Urothelium cell line (cell line): ENCODE data around the gene BMERB1.
"Not testable (repeated sequence)": the region's sequence is repeated elsewhere in the genome, so short reads cannot be mapped to it uniquely, and the experiment has no call there.

Experiments
- DNase-seq: peaks from one replicate; pipeline ENCODE4 v3.0.0; 2011; ENCODE audit warnings: low spot score, mixed read lengths
- FAIRE-seq: peaks from 2 replicates; lab custom pipeline; 2011; peaks lifted over from hg19 to GRCh38; lab: Jason Lieb, UNC

Gene BMERB1

DNA sequence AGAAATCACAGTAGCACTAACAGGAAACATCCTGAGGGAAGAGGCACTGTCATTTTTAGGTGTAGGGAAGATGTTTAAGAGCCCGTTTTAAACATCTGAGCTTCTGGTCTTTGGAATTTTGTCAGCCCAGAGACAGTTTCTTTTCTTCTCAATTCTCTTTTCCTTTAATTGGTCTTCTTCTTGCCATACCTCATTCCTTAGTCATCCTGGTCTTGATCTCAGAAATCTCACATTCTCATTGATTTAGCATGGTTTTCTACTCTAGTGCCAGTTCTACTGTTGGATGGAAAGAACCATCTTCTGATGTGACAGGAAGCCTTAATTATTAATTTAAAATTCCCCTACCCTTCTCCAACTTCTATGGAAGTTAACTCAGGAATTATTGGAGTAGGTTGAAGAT is 25.4 kb downstream of the BMERB1 start:
- FAIRE-seq: no peak
- DNase-seq: no peak

DNA sequence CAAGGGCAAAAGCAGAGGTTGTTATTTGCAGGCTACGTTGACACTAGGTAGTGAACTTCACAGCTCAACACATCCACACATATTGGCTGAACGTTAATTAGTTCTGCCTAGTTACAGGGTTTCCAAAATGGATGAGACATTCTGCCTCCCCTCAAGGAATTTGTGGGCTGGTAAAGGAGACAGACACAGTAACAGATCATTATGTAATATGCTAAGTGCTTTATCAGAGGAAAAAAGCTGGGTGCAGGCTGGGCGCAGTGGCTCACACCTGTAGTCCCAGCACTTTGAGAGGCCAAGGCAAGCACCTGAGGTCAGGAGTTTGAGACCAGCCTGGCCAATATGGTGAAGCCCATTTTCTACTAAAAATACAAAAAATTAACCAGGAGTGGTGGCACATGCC is 26.2 kb downstream of the BMERB1 start:
- no peak for DNase-seq
- FAIRE-seq: no peak

DNA sequence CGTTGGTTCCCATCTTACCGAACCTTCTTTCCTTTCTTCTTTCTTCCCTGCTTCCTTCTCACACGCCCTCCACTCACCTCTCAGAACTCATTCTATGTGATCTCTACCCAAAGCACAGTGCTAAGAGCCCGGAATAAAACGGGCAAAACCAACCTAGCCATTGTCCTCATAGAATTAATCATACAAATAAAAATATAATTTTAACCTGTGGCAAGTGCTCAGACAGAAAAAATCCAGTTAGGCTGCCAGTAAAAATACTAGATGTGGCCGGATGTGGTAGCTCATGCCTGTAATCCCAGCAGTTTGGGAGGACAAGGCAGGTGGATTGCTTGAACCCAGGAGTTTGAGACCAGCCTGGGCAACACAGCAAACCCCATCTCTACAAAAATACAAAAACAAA is 27.0 kb downstream of the BMERB1 start:
- FAIRE-seq (no peak), DNase-seq (no peak)

DNA sequence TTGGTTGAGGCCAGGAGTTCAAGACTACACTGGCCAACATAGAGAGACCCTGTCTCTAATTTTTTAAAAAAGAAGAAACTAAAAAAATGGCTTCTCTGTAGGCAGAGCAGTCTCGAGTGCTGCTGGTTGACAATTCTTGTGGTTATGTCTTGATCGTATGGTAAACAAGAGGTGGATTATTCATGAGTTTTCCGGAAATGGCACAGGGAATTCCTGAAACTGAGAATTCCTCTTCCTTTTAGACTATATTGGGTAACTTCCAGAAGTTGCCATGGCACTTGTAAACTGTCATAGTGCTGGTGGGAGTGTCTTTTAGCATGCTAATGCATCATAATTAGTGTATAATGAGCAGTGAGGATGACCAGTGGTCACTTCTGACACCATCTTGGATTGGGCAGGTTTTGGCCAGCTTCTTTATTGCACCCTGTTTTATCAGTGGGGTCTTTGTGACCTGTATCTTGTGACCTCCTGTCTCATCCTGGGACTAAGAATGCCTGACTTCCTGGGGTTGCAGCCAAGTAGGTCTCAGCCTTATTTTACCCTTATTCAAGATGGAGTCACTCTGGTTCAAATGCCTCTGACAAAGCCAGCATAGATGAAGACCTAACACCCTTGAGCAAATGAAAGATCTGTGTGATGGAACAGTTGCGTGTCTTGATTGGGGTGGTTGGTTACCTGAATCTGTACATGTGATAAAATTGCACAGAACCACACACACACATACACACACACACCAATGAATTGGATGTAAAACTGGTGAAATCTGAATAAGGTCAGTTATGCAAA is 30.2 kb downstream of the BMERB1 start:
- DNase-seq (no peak), FAIRE-seq (no peak)

DNA sequence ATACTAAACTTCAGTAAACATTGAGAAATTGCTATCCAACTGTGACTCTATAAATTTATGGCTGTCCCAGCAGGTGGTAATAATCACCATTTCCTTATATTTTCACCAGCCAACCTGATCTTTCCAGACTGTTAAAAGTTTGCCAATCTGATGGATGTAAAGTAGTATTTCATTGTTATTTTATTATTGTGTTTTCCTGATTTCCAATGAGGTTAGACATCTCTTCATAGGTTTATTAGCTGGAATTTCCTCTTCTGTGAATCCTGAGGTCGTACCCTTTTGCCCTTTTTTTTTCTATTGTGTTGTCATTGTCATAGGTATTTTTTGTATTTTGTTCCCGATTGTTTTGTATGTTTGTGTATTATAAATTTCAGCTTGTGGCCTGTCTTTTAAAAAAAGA is 31.7 kb downstream of the BMERB1 start:
- DNase-seq: no peak
- FAIRE-seq: no peak

DNA sequence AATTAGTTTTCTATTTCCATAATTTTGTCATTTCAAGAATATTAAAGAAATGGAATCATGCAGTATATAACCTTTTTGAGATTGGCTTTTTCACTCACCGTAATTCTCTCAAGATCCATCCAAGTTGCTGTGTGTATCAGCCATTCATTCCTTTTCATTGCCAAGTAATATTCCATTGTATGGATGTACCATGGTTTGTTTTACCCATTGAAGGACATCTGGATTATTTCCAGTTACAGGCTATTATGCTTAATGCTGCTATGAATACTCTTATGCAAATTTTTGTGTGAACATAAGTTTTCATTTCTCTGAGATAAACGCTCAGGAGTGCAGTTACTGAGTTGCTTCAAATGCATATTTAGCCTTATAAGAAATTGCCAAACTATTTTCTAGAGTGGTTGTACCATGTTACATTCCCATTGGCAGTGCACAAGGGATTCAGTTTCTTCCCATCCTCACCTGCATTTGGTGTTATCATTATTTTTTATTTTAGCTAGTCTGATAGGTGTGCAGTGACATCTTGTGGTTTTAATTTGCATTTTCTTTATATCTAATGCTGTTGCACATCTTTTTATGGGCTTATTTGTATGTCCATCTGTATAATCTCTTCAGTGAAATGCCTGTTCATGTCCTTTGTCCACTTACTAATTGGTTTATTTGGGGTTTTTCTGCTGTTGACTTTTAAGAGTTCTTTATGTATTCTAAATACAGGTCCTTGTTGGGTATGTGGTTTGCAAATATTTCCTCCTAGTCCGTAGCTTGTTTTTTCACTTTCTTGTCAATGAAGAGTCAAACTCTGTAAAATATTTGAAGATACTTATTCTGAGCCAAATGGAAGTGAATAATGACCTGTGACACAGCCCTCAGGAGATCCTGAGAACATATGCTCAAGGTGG is 32.7 kb downstream of the BMERB1 start:
- no peak for DNase-seq

DNA sequence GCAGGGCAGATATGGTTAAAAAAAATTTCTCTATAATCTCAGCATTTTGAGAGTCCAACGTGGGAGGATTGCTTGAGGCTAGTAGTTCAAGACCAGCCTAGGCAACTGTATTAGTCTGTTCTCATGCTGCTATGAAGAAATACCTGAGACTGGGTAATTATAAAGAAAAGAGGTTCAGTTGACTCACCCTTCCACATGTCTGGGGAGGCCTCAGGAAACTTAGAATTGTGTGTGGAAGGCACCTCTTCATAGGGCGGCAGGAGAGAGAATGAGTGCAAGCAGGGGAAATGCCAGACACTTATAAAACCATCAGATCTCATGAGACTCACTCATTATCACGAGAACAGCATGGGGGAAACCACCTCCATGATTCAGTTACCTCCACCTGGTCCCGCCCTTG is 42.6 kb downstream of the BMERB1 start:
- DNase-seq, FAIRE-seq: not testable (repeated sequence)

More for the DNA sequence above, 32.7 kb downstream of the BMERB1 start:
- no peak for FAIRE-seq

DNA sequence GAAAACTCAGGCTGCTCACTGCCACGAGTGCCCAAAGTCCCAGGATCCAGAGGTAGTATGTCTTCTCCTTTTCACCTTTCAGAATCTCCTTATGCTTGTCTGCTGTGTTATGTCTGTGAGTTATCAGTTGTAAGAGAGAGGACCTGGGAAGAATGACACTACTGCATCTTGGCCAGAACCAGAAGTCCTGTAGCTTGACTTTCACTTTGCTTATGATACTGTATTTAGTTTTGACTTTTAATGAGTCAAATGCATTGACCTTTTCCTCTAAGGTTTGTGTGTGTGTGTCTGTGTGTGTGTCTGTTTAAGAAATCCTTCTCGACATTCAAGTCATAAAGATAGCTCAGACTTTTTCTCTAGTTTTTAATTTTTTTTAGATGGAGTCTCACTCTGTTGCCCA is 43.4 kb downstream of the BMERB1 start:
- no peak for DNase-seq
- no peak for FAIRE-seq

DNA sequence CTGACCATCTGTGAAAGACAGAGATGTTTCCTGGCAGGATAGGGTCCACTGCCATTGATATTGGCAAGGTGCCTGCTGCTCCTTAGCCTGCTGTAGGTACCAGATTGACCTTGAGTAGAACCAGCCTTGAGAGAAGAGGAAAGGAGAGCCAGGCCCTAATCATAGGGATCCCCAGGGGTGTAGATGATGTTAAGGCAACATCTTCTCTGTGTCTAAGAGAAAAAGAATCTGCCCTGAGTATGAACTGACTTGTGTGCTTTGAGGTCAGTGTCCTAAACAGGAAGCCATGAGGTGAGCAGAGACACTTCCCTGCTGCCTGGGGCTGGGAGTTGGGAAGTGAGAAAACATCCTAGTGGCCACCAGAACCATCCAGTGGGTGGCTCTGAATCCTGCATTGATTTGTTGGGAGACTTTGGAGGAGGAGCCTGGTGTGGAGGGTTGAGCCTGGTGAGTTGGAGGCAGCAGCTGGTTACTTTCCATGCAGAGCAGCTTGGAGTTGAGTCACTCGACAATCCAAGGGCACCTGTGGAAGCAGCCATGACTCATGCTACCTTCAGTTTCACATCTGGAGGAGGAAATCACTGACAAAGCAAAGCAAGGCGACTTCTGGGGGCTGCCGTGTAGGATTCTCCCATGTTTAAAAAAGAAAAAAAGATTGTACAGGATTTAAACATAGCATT is 47.8 kb downstream of the BMERB1 start:
- DNase-seq: peak; percentile 93
- no peak for FAIRE-seq

DNA sequence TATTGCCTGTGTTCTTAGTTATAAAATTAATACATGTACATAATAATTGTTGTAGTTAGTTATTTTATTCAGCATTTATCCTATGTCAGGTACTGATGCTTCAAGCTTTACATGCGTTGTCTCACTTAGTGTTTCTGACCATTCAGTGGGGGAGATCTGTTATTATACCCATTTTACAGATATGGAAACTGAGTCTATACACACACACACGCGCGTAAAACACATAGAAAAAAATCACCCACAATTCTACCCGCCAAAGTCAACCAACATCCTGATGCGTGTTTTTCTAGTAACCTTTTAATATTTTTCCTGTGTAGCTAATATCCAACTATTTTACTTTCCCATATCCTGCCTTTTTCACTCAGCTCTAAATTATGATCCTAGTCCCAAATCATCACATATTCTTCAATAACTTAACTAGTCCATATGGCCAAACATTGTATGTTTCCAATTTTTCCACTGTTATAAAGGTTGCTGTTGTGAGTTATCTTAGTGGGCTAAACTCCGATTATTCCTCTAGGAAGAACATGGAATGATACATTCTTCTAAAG is 48.4 kb downstream of the BMERB1 start:
- DNase-seq (no peak), FAIRE-seq (no peak)

DNA sequence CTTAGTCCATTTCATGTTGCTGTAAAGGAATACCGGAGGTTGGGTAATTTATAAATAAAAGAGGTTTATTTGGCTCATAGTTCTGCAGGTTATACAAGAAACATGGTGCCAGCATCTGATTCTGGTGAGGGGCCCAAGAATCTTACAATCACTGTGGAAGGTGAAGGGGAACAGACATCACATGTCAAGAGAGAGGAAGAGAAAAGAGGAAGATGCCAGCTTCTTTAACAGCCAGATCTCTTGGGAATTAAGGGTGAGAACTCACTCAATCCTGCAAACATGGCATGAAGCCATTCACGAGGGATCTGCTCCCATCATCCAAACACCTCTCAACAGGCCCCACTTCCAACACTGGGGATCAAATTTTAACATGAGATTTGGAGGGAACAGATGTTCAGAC is 49.5 kb downstream of the BMERB1 start:
- FAIRE-seq: no peak
- no peak for DNase-seq

DNA sequence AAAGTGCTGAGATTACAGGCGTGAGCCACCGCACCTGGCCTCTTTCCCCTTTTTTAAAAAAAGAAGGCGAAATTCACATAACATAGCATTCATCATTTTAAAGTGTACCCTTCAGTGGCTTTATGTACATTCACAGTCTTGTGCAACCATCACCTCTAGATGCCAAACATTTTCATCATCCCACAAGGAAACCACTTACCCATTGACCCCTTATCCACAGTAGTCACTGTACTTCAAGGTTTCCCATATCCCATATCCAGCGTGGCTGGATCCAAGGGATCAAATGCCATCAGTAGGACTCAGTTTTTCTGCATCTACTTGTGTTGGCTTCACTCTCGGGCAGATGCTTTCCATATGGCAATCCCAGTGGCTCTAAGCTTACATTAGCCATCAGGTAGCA is 50.3 kb downstream of the BMERB1 start:
- DNase-seq (no peak), FAIRE-seq (no peak)

DNA sequence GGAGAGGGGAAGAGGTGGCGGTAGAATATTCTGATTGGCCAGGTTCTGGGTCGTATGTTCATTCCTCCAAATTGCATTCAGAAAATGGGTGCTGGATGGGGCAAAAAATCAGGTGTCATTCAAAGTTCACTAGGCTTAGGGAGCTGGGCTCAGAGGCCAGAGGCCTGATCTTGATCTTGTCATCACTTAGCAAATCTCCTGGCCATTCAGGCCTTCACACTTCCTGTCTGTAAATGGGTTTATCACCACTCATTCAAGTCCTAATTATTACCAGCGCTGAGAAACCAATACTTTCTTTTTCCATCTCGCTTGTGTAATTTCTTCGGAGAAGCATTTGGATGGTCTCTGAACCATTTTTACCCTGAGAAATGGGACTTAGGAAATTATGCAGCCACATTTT is 50.8 kb downstream of the BMERB1 start:
- no peak for FAIRE-seq

DNA sequence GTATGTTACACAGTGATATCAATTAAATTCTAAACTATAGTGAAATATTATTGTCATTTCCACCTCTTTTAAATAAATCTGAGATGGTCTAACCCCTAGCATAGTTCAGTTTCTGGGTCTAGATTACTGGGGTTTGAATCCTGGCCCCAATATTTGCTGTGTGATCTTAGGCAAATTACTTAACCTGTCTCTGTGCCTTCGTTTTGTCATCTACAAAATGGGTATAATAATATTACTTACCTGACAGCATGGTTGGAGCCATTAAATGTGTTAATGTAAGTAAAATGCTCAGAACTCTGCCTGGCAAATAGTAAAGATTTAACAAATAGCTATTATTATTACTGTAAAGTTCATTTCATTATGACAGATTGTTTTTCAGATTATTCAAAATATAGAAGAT is 52.3 kb downstream of the BMERB1 start:
- DNase-seq (no peak), FAIRE-seq (no peak)

More for the DNA sequence above, 50.8 kb downstream of the BMERB1 start:
- no peak for DNase-seq

DNA sequence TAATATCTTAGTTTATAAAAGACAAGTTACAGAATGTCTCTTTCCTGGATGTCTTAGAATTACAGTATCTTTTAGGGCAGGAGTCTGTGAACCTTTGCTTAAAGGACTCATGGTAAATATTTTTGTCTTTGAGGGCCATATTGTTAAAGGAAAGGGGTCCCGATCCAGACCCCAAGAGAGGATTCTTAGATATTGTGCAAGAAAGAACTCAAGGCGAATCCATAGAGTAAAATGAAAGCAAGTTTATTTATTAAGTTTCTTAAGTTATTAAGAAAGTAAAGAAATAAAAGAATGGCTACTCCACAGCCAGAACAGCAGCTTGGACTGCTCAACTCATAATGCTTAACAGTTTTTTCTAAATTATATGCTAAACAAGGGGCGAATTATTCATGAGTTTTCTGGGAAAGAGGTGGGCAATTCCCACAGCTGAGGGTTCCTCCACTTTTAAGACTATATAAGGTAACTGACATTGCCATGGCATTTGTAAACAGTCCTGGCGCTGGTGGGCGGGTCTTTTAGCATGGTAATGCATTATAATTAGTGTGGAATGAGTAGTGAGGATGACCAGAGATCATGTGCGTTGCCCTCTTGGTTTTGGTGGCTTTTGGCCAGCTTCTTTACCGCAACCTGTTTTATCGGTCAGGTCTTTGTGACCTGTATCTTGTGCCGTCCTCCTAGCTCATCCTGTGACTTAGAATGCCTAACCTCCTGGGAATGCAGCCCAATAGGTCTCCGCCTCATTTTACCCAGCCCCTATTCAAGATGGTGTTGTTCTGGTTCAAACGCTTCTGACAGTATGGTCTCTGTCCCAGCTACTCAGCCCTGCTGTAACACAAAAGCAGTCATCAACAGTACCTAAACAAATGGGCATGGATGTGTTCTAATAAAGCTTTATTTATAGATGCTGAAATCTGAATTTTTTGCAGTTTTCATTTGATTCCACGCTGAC is 53.2 kb downstream of the BMERB1 start:
- FAIRE-seq (no peak), DNase-seq (no peak)

DNA sequence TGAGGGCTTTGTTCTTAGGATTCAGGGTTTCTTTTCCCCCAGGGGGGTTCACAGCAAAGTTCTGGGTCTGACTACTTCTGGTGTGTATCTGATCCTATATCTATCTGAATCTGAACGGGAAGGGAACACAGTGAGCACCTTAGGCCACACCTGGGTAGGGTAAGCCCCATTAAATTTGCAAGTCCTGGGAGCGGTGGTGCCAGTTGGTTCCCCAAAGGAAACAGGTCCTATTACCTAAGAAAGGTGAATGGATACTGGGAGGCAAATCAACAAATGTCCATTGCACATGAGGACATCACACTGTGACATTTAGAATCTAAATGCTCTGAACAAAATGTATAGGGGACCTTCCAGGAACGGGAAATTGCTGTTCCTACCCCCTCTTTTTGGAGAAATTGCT is 54.6 kb downstream of the BMERB1 start:
- FAIRE-seq (no peak), DNase-seq (no peak)

DNA sequence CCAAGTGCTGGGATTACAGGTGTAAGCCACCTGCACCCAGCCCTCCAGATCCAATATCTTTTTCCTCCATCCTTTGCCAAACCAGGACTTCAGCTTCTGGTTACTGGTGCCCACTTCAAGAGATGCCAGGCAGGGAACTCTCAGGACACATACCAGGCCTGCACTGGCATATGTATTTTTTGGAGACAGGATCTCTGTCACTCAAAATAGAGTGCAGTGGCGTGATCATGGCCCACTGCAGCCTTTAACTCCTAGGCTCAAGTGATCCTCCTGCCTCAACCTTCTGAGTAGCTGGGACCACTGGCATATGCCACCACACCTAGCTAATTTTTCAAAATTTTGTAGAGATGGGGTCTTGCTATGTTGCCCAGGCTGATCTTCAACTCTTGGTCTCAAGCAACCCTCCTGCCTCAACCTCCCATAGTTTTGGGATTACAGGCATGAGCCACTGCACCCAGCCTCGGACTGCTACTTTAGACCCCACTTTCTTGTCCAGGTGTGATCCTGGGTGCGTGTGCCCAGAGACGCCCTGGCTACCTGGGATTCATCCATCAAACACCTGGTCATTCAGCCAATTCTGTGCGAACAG is 55.8 kb downstream of the BMERB1 start:
- no peak for FAIRE-seq
- DNase-seq: no peak

DNA sequence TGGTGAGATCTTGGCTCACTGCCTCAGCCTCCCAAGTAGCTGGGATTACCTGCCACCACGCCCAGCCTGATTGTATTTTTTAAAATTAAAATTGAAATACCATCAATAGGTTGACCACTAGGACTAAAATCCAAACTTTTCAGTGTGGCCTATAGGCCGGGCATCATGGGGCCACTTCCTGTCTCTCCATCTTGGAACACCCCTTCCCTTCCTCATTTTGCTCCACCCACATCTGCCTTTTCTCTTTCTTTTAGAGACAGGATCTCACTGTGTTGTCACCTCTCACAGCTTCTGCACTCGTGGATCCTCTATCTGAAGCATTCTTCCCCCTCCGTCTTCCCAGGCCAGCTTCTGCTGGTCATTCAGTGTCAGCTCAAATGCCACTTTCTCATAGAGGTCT is 57.0 kb downstream of the BMERB1 start:
- FAIRE-seq (no peak), DNase-seq (no peak)

DNA sequence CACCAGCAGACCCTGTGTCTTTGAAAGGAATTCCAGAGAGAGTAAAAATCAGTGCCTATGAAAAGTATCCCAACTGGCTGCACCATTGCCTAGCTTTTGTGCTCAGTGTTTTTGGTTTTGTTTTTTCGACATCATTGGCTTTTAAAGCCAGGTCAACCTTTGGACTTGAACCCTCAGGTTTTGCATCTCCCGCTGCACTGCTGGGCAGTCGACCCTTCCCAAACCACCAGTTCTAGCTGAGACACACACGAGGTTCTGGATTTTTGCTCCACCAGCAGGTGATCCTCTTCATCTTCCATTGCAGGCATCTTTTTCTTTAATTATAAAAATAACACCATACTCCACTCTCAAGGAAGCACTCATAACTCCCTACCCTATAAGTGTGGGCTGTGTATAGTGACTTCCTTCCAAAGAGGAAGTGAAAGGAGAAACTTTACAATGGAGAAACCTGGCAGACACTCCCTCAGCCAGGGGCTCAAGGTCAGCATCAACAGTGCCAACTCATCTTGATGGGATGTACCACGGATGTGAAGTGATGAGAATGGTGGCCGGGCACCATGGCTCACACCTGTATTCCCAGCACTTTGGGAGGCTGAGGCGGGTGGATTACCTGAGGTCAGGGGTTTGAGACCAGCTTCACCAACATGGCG is 57.8 kb downstream of the BMERB1 start:
- no peak for DNase-seq
- FAIRE-seq: no peak
